ENCODE results near the gene CEP72.

DNA sequence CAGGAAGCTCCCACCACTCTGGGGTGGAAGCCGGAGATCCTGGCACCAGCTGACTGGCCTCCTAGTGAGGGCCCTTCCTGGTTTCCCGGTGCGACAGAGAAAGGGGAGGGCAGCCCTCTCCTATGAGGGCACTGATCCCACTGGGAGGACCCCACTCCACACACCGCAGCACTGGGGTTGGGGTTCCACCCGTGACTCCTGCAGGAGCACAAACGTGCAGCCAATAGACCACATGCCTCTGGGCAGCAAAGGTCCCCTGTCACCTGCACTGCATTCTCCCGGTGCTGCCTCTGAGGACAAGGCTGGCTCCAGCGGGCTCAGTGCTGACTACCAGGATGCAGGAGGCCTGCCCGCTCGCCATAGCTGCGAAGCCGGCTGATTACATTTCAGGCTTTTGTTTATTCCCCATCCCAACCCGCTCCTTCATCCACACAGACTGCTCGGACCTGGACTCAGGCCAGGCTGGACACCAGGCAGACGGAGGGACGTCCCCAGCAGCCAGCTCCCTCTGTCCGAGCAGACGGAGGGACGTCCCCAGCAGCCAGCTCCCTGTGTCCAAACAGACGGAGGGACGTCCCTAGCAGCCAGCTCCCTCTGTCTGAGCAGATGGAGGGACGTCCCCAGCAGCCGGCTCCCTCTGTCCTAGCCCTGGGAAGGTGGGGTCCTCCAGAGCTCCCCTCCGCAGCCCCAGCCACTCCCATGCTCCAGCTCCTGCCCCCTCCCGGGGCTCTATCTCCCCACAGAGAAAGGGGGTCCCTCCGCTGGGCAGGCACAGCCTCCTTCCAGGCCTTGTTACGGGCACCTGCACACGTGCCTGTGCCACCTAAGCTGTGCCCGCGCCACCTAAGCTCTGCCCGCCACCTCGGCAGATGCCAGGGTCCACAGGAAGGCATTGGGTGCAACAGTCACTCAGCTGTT, 8.8 kb upstream of the CEP72 start:
- TF ChIP-seq, protein P1, sequence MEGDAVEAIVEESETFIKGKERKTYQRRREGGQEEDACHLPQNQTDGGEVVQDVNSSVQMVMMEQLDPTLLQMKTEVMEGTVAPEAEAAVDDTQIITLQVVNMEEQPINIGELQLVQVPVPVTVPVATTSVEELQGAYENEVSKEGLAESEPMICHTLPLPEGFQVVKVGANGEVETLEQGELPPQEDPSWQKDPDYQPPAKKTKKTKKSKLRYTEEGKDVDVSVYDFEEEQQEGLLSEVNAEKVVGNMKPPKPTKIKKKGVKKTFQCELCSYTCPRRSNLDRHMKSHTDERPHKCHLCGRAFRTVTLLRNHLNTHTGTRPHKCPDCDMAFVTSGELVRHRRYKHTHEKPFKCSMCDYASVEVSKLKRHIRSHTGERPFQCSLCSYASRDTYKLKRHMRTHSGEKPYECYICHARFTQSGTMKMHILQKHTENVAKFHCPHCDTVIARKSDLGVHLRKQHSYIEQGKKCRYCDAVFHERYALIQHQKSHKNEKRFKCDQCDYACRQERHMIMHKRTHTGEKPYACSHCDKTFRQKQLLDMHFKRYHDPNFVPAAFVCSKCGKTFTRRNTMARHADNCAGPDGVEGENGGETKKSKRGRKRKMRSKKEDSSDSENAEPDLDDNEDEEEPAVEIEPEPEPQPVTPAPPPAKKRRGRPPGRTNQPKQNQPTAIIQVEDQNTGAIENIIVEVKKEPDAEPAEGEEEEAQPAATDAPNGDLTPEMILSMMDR (IDR thresholded peaks at IDR 0.05) = no peak
- TF ChIP-seq POLR2A (IDR thresholded peaks at IDR 0.05; ENCODE audit: low read depth) (no peak), POLR2AphosphoS5 (IDR thresholded peaks at IDR 0.05) (no peak), EP300 (IDR thresholded peaks at IDR 0.05) (no peak)

All from esophagus muscularis mucosa (tissue), 4 donors.